HFF-Myc (cell line): ENCODE data around the gene PHGDH.

Experiments
- DNase-seq: peaks from one replicate; pipeline ENCODE4 v3.0.0-alpha.2; 2011; ENCODE audit warnings: low read depth; ENCODE audit errors: extremely low read depth
- H3K4me3 ChIP-seq: replicated peaks from 2 replicates; pipeline ENCODE4 v1.5.1; 2011; ENCODE audit warnings: low read depth, mild to moderate bottlenecking, control low read depth, low read length
- CTCF ChIP-seq: IDR thresholded peaks from 2 replicates; pipeline ENCODE4 v1.5.1; 2012; ENCODE audit warnings: mild to moderate bottlenecking, low read depth, low read length, control low read depth; ENCODE audit errors: missing control alignments

Gene PHGDH

GRCh38 chr1:119764220-119764619, 52.5 kb downstream of the PHGDH start:
- no peak overlapping the region for H3K4me3 ChIP-seq
- DNase-seq, result no peak
- no peak for TF ChIP-seq CTCF

GRCh38 chr1:119766374-119766794, 54.6 kb downstream of the PHGDH start:
- TF ChIP-seq CTCF, result no peak
- H3K4me3 ChIP-seq, result no peak overlapping the region
- no peak for DNase-seq

GRCh38 chr1:119767486-119767885, 55.8 kb downstream of the PHGDH start:
- no peak overlapping the region for H3K4me3 ChIP-seq
- no peak for TF ChIP-seq CTCF
- no peak for DNase-seq

- H3K4me3 ChIP-seq, result no peak within 1 kb of the TSS
These were observed 57.0 kb downstream of the PHGDH start, which contains the start of gene HMGCS2 for GRCh38 chr1:119768778-119769177. HMGCS2 (minus strand) TSS chr1:119768905; CDS start chr1:119768844, 61 bp downstream.

GRCh38 chr1:119771016-119771415, 59.3 kb downstream of the PHGDH start:
- no peak for TF ChIP-seq CTCF
- H3K4me3 ChIP-seq, result no peak overlapping the region
- DNase-seq, result no peak

More at GRCh38 chr1:119768778-119769177, 57.0 kb downstream of the PHGDH start, which contains the start of gene HMGCS2:
- no peak for TF ChIP-seq CTCF
- DNase-seq, result no peak

- no peak overlapping the region for H3K4me3 ChIP-seq
- no peak for DNase-seq
These were observed 60.0 kb downstream of the PHGDH start for GRCh38 chr1:119771770-119772169.

More at GRCh38 chr1:119771770-119772169, 60.0 kb downstream of the PHGDH start:
- no peak for TF ChIP-seq CTCF
